SIG-M5 treated with dmso at 0.1 percent for 504 hours (cell line): Measurements from ENCODE around the gene PADI1.

Experiments used
- DNase-seq: peaks from one replicate; lab custom pipeline; 2025; ENCODE audit not compliant: unreplicated experiment; lab: John Stamatoyannopoulos, UW

The PADI1 gene

GRCh38 chr1:17181781-17182464 is 23.0 kb upstream of the PADI1 start:
- no peak for DNase-seq

GRCh38 chr1:17183388-17184160 is 21.4 kb upstream of the PADI1 start:
- DNase-seq = no peak

- DNase-seq = no peak
These were observed 20.7 kb upstream of the PADI1 start for GRCh38 chr1:17184161-17184665.

DNA sequence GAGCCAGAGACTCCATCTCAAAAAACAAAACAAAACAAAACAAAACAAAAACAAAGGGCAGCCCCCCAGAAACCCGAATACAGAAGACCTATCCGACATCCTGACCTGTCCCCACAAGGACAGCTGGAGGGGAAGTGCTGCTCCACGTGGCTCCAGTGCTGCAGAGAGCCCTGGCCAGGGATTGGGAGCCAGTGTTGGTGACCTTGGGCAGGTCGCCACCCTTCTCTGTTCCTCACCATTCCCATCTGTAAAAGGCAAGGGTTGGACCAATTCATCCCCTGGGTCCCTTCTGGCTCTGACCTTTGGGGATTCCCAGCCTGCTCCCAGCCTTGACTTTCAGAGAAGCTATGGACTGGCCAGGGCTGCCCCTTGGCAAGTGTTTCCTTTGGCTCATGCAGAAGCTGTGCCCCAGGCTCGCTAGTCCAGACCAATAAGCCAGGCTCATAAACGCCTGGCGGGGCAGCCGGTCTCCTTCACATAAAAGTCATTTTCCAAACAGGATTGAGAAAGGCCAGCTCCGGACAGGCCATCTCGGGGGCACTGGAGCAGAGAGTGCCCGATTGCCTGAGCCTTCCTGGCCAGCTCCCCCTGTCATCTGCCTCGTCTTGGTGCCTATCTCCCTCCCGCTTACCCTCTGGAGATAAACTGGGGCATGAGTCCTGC is 20.0 kb upstream of the PADI1 start:
- DNase-seq = no peak

DNA sequence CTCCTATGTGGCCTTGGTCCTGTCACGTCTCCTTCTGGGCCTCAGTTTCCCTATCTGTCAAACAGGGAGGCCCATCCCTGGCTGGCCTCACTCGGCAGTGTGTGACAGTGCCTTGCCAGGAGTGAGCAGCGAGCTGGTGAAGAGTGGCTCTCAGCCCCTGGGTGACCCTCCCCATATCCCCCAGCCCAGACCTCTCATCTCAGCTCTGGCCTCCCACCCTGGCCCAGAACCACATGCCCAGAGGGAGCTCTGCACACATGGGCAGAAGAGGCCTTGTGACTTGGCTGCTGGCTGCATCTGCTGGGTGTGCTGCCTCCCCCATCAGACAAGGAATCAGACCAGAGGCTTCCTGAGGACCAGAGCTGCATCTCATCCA is 19.5 kb upstream of the PADI1 start:
- DNase-seq = no peak

DNA sequence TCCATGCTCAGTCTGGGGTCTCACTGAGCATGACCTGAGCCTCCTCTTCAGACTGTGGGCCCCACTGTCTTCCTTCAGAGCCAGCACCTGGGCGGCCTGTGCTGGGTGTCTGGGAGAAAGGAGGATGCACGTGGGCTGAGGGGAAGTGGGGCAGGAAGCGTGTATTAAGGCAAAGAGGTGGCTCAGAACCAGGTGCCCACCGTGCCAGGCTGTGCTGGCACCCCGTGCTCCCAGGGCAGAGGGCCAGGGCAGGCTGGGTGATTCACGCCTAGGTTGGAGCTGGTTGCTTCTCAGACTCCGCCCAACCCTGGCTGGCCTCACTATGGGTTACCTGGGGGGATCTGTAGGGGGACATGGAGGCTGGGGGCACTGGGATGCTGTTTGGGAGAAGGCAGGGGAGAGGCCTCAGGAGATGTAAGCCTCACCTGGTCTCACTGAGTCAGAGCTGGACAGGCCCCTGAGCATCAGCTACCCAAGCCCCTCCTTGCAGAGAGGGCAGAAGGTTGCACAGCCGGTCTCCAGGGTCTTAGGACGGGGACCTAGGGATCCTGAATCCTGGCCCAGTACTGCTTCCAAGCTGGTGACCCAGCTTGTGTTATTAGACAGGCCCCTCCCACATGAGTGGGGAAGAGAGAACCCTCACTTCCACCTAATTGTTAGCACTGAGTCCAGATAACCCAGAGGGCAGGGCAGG is 18.6 kb upstream of the PADI1 start:
- no peak for DNase-seq

- no peak for DNase-seq
These were observed 17.9 kb upstream of the PADI1 start for GRCh38 chr1:17187051-17187450.

DNA sequence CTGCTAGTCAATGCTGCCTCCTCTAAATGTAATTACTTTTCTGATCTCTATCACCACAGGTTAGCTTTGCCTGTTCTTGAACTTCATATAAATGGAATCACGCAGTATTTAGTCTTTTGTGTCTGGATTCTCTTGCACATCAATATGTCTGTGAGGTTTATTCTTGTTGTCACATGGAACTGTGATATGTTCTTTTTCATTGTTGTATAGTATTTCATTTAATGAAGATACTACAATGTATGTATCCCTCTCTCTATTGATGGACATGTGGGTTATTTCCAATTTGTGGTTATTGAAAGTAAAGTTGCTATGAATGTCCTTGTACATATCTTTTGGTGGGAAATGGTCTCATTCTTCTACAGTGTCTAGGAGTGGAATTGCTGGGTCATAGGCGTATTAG is 16.7 kb upstream of the PADI1 start:
- no peak for DNase-seq

GRCh38 chr1:17188889-17189631 is 15.9 kb upstream of the PADI1 start:
- DNase-seq = no peak

- DNase-seq = no peak
These were observed 15.3 kb upstream of the PADI1 start for GRCh38 chr1:17189632-17189990.

DNA sequence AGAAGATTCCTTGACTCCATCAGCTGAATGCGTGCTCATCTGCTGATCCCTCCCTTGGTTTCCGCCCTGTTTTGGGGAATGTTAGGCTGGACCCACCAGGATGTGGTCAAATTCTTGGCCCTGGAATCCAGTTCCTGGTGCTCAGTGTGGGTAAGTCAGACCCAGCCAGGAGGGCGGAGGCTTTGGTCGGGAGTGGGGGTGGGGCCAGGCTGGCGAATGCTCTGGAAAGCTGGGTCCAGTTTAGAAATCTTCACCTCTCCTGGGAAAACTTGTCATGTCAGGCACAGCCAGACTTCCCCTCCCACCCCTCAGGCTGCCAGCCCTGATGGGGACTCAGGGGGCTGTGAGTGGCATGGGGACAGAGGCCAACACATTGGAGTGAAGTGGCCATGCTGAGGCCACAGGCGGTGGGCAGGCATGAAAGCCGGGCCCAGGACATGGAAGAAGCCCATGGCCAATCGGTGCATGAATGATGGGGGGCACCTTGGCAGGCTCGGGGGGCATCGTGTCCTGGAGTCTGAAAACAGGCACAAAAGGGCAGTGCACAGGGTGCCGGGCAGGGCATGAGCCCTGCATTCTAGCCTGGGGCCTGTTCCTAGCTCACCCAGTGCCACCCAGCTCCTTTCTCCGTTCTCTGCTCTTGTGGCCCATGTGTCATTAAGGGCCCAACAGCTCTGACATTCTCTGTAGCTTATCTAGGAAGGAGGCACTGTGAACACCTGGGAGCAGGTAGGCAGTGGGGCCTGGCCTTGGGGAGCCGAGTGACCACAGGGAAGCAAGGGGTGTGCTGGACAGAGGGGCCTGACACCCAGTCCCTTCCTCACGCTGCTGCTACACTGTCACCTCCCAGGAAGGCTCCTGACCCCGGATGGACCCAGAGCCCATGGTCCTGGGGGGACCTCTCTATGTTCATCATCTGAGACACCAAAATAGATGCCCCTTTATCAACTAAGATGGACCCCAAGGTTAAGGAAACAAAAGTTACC is 14.6 kb upstream of the PADI1 start:
- no peak for DNase-seq

DNA sequence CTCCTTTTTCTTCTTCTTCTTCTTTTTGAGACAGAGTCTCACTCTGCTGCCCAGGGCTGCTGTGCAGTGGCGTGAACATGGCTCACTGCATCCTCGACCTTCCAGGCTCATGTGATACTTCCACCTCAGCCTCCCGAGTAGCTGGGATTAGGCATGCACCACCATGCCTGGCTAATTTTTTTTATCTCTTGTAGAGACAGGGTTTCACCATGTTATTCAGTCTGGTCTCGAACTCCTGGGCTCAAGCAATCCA is 13.0 kb upstream of the PADI1 start:
- no peak for DNase-seq

- no peak for DNase-seq
These were observed 12.3 kb upstream of the PADI1 start for GRCh38 chr1:17192394-17193221.

DNA sequence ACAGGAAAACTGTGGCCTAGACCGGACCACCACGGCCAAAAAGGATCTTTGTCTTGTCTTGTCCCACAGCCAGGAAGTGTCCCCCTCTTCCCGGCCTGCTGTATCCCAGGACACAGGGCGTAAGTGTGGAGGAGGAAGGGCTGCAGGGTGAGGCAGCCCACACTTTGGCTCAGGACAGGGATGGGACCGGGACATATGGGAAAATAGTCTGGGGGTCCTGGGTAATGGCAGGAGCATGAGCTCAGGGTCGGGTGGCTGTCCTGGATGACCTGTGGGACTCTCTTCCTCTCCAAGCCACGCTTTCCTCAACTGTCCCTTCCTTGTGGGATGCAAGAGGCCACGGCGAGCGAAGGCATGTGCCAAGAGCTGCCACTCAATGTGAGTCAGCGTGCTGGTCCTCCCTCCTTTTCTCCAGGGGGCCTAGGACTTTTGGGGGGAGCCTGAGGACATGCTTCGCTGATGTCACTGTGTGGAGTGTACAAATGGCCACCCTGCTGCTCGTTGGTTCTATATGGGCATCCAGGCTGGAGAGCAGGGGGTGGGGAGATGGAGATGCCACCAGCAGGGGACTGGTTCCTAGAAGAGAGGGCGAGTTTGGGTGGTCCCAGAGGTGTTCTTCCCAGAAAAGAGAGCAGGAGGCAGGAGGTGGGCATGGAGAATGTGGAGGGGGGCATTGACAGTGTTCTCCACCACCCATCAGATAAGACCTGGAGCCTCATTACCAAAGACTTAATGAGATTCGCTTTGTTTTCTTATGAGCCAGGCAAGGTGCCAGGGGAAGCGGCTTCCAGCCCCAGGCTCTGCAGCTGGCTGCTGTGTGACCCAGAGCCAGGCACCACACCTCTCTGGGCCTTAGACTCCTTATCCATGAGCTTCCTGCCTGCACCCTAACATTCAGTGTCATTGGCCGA is 11.5 kb upstream of the PADI1 start:
- DNase-seq = no peak

GRCh38 chr1:17194133-17194475 is 10.8 kb upstream of the PADI1 start:
- no peak for DNase-seq

- DNase-seq = no peak
These were observed 10.1 kb upstream of the PADI1 start for GRCh38 chr1:17194615-17195528.

GRCh38 chr1:17195731-17196130 is 9.2 kb upstream of the PADI1 start:
- DNase-seq = no peak
